Dermis blood vessel endothelial cell (primary cell): ENCODE measurements around the gene ABLIM2. TPM values are rescaled to one million over a fixed set of nuclear protein-coding genes. Genes with fewer than 3 reads are reported as not detected.

Source experiments
- DNase-seq: peaks from one replicate; pipeline ENCODE4 v3.0.0; 2010
- total RNA-seq: library from RNA; depleted of rRNA; stranded (reverse); fragments of >200 nt; gene quantifications from 2 replicates; pipeline ENCODE4 v1.2.3, GENCODE V29; 2014

ABLIM2 gene
- total RNA-seq, 1 donor from 2014 or later, result 8.8 TPM

DNA sequence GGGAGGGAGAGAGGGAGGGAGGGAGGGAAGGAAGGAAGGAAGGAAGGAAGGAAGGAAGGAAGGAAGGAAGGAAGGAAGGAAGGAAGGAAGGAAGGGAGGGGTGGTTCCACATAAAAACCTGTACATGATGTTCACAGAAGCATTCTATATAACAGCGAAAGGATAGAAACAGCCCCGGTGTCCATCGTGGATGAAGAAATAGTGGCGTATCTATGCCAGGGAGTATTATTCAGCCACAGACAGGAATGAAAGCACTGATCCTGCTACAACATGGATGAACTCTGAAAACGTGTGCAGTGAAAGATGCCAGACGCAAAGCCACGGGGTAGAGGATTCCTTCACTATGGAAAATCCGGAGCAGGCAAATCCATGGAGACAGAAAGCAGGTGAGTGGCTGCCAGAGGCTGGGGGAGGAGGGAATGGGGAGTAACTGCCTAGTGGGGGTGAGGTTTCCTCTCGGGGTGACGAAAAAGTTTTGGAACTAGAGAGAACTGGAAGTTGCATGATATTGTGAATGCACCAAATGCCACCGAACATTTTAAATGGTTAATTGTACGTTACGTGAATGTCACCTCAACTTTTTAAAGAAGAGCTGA lies 92.2 kb downstream of the ABLIM2 start:
- DNase-seq, result no peak

DNA sequence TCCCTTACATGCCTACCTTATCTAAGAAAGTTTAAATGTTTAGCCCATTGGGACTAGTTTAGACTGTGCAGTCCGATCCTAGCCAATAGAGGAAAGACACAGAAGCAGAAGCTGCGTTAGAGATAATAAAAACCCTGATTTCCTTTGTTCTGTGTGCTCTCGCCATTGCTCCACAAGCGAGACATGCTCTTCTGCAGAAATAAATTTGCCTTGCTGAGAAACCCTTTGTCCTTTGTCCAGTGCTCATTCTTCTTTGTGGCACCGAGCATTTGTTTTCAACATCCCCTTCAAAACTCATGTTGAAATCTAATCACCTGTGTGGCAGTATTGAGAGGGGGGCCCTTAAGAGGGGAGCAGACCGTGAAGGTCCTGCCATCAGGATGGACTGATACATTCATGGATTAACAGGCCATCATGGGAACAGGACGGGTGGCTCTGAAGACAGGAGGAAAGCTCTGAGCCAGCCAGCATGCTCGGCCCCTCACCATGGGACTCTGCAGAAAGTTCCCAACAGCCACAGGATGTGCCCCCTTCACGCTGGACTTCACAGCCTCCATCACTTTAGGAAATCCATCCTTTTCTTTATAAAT lies 94.5 kb downstream of the ABLIM2 start:
- DNase-seq, result no peak

- no peak for DNase-seq
Measured at GRCh38 chr4:8061573-8061972, 97.0 kb downstream of the ABLIM2 start.

DNA sequence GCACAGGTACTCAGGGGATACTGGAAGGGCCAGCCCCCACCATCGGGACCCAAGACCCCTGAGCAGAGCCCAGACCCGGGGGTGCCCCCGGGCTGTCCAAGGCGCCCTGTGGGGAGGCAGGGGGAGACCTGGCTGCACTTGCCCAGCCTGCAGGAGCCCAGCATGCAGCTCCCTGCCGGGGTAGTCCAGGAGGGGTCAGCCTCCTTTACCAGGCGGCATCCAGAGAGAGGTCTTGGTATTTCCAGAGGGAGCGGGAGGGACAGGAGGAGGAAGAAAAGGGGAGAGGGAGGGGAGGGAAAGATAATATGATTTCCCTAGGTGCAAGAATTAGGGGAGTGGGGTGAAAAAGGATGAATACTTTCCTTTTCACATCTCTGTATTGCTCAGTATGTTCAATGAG lies 97.5 kb downstream of the ABLIM2 start:
- no peak for DNase-seq

DNA sequence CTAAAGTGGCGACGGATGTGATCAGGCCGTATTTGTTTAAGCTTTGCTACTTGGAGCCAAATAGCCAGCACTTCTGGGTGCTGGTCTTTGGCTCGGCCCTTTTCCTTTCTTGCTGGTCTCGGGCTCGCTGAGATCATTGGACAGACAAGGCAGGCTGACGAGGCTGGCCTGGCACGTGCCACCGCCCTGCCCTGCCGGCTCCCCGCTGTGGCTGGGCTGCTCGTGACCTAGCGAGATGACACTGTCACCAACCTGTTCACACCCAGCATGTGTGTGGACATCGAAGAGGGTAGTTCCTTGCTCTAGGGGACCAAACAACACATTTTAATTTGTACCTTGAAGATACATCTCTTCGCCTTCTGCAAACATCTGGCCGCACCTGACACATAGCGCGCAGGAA lies 98.0 kb downstream of the ABLIM2 start:
- DNase-seq, result no peak

DNA sequence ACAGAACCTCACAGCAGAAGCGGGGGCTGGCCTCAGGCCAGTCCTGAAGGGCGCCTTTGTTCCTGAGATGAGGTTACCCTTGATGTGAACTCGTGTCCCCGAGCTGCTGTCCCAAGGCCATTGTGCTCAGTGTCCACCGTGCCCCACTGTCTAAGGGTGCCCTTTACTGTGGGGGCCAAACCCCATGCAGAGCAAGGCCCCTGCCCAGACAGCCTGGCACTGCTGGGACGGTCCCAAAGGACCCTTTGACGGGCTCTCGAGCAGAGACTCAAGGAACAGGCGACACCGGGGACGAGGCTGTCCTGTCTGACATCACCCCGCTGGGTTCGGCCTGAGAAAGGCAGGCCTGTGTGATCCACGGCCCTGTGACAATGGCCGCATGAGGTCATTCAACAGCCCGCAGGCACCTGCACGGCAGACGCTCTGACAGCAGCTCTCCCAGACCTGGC lies 100.6 kb downstream of the ABLIM2 start:
- no peak for DNase-seq

DNA sequence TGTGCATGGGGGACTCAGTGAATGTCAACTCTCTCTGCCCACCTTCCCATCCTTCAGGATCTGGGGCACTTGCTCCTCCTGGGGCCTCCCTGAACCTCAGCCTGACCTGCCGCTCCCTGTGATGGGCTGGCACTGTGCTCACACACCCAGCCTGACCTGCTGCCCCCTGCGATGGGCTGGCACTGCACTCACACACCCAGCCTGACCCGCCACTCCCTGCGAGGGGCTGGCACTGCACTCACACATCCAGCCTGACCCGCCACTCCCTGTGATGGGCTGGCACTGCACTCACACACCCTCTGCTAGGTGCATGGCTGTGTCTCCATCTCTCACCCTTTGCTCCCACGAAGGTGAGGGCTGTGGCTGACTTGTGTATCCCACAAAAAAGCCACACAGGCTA lies 103.4 kb downstream of the ABLIM2 start:
- no peak for DNase-seq

DNA sequence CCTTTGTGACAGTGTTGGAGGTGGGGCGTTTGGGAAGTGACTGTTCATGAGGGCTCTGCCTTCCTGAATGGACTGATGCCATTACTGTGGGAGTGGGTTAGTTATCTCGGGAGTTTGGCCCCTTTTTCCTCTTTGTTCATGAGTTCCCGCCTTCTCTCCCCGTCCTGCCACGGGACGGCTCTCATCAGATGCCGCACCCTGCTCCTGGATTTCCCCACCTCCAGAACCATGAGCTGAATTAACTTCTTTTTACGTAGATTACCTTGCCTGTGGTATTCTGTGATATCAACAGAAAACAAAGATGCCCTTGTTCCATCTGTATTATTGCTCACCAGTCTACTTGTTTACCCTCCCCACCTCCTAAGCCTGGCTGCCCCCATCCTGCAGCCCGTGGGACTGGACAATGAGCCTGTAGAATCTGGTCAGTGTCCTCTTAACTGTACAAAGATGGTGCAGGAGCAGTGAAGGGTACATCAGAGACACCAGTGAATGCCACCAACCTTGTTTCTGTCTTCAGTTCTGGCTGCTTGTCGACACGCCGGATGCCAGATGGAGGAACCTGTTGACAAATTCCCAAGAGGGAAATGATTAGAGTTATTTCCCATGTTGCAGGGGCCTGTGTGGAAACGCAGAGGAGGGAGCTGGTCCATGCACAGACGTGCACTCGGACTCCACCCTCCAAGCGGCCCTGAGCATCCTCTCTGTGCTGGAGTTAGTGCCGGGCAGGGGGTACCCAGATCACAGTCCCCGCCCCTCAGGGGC lies 104.7 kb downstream of the ABLIM2 start:
- no peak for DNase-seq

- DNase-seq, result no peak
Measured at GRCh38 chr4:8052160-8052691, 106.4 kb downstream of the ABLIM2 start.

DNA sequence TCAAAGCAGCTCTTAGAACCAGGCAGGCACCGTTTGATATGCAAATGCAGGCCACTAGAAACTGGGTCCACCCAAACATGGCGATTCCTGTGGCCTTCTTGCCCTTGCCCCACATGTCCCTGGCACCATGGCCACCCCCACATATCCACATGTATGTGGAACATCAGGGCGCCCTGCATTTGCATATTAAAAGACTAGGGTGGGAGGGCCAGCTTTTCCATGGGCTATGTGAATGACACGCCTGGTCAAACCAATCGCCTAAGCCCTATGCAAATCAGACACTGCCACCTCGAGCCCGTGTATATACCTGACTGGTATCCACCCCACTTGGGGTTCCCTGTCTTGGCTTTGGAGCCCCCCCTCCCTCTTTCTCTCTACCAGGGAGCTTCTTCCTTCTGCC lies 107.0 kb downstream of the ABLIM2 start:
- DNase-seq, result no peak

DNA sequence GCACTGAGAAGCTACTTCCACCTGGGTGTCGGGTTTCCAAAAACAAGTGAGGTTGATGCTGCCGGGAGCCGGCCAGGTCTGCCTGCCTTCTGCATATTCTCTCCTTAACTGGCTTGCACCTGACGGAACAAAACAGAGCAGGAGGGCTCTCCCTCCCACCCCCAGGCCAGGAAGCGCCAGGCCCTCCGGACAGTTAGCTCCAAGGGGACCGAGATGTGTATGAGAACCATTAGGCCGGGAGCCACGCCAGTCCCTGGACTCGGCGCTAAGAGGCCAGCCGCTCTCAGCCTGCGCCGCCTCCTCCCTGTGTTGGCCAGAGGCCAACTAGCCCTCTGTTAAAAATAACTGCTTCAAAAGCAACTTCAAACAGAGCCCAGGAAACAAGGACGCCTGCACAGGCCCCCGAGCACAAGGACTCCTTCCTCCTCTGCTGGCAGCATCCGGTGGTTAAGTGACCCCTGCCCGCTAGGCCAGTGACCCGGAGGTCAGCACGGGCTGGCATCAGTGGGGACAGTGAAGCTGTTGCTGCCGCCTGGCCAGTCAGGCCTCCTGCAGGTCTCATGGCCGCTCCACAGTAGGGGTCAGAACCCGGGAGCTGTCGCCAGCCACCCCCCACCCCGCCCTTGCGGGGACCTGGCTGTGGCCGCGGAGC lies 107.9 kb downstream of the ABLIM2 start:
- peak; percentile 47 for DNase-seq

- DNase-seq, result no peak
Measured at GRCh38 chr4:8050180-8050554, 108.4 kb downstream of the ABLIM2 start.

- DNase-seq, result no peak
Measured at GRCh38 chr4:8048856-8049676, 109.5 kb downstream of the ABLIM2 start.

DNA sequence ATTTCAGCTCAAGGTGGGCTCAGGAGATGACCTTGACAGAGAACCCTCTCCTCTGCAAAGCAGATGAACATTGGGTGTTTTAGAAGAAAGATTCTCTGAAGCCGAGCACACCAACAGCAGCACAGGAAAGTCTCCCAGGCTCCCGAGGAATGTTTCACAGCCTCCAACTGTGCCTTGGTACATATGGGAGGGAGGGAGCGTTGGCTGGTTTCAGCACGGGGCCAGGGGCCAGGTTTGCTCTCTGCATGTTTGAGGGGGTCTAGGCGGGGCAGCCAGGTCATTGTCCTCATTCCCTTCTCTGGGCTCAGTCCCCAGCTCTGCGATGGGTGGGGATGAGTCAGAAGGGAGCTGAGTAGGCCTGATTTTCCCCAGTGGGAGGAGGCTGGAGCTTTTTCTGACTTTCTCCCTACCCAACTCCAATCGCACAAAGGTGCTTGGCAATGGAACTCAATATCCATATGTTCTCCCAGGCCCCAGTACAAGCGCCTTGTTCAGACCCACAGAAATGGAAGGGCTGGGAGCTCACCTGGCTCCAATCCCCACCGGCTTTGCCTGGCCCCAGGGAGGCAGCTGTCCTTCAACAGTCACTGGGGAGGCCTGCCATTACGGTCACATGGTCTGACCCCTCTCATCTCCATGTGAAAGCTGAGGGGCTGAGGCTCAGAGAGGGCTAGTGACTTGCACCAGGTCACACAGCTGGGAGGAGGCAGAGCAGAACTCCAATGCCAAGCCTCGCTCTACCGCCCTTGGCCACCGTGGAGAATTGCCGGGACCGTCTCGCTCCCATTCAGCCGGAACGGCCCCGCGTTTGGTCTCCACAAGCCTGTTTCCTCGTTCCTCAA lies 110.6 kb downstream of the ABLIM2 start:
- DNase-seq, result no peak

DNA sequence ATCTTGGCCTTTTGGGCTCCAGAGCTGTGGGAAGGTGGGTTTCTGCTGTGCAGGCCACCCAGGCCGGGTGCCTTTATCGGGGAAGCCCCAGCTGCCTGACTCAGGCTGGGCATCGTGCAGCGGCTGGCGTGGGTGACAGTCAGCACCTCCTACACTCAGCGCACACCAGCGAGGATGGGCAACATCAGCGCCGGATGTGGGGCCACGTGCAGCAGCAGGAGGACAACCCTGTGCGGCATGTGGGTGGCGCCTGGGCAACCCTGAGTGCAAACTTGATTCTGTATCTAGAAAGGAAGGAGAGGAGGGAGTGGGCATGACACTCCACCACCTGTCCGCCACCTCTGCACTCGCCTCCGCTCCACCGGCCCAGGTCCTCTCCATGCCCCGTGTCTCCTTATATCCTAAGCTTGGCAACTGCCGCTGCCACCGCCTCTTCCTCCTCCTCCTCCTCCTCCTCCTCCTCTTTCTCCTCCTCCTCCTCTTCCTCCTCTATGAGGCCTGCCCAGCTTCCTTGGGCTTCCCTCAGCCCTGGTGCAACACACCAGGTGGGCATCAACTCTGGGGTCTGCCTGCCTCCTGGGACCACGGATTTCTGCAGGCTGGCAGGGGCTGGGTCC lies 111.6 kb downstream of the ABLIM2 start:
- DNase-seq, result no peak

DNA sequence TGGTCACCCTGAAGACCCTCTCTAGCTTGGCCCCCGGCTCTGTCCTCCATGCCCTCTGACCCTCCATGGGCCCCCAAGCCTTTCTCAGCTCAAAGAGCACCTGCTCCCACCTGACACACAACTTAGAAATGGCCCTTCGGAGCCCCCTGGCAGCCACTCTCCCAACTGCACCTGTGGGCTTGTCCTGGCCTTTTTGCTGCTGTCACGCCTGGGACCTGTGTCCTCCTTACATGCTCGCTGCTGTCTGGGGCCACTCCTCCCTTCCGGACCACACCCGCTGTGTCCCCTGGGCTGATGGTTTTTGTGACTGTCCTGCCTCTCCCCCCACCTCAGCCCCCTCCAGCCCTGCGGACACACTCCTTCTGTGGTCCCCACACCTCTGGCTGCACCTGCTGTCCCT lies 112.7 kb downstream of the ABLIM2 start:
- no peak for DNase-seq

DNA sequence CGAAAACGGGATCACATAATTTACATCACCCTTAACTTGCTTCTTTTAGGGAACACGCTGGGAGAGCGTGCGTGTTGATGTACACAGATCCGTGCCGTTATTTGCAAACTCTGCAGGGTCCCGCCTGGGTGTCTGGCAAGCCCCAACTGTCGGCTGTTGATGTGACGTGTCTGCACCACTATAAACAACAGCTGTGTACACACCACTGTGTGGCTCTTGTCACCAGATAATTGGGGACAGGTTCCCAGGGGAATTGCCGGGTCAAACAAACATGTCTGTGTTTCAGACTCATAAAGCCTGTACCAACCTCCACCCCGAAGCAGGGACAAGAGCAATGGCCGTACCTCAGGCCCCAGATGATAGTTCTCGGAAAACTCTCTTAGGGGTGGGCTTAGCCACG lies 113.9 kb downstream of the ABLIM2 start:
- no peak for DNase-seq

DNA sequence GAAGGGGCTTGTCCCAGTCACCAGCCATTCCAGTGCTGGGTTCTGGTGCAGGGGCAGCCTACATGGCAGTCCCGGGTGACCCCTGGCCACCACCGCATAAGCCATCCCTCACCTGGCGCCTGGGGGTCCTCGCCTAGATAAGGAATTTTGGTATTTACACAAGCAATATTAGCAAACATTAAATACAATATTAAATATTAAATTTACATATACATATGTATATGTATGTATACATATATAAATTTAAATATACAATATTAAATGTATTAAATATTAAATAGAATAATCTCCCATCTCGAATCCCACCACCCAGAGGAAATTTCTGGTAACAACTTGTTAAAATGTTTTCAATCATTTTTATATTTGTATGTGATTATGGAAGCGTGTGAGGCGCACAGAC lies 114.4 kb downstream of the ABLIM2 start:
- DNase-seq, result no peak

DNA sequence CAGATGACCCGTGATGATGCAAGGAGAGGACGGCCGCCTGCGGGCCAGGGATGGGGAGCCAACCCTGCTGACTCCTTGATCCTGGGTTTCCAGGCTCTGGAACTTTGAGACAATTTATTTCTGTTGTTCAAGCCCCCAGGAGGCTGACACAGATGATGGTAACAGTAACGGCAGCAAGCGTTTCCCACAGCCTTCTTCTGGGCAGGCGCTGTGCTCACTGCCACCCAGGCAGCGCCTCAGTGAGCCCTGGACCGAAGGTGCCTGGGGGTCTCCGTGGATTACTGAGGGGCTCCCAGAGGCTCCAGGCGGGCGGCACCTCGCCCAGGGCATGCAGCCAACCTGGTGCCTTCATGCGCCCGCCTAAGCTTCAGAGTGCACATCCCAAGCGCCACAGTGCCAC lies 115.0 kb downstream of the ABLIM2 start:
- no peak for DNase-seq

DNA sequence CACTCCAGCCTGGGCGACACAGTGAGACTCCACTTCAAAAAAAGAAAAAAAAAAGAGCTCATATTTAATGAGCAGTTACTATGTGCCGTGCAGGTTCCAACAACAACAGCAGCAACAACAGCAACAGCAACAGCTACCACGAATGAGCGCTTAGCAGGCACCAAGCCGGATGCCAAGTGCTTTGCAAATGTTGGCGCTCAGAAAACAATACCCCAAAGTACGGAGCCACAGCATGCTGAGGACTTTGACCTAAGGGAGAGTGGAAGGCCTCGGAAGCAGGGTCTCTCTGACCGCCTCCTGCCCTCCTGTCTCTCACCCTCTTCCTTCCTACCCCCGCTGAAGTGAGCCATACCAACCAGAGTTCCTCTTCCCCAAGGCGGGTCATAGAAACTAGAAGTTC lies 116.7 kb downstream of the ABLIM2 start:
- no peak for DNase-seq

- no peak for DNase-seq
Measured at GRCh38 chr4:8041172-8041571, 117.4 kb downstream of the ABLIM2 start.
